A549 (cell line): ENCODE measurements around the gene TAF12. TPM values are rescaled to one million over a fixed set of nuclear protein-coding genes. Genes with fewer than 3 reads are reported as not detected.

Experiments
- ATAC-seq, 2 experiments: fragments of 200-7000 bp in 1 of 2; fragments of >200 bp in 1 of 2; cut with Nextera tagmentation in 1 of 2; cut with Tn5 transposase in 1 of 2; 3 replicates each; pipeline versions ENCODE4 v1.8.0 to v1.9.1; 2018 to 2020; ENCODE audit warnings: mild to moderate bottlenecking in 1 of 2, moderate library complexity in 1 of 2
- CTCF ChIA-PET: fragments of 300-600 bp; sonication (Branson Sonifier 250); formaldehyde crosslinking; extraction: SDS; loops from one replicate; lab custom pipeline; 2021; ENCODE audit warnings: antibody characterized with exemption, inconsistent platforms; lab: Yijun Ruan, JAX
- POLR2A ChIA-PET: fragments of 350-600 bp; formaldehyde crosslinking; extraction: SDS; loops from one replicate; lab custom pipeline; 2021; ENCODE audit warnings: antibody characterized with exemption, inconsistent platforms; lab: Yijun Ruan, JAX
- DNase-seq, 2 experiments: peaks; one replicate each; pipeline versions ENCODE4 v3.0.0 to v3.0.0-alpha.2; 2011 to 2016; ENCODE audit warnings: low read depth in 1 of 2, low spot score in 1 of 2
- FAIRE-seq: peaks from 2 replicates; lab custom pipeline; 2011; peaks lifted over from hg19 to GRCh38; lab: Jason Lieb, UNC
- H3K27ac ChIP-seq, 2 experiments: fragments of >200 bp; sonication (Bioruptor Twin); formaldehyde crosslinking; 3 replicates each; pipeline ENCODE4 v1.5.1; 2016 to 2017
- H3K4me1 ChIP-seq: fragments of >200 bp; sonication (Bioruptor Twin); formaldehyde crosslinking; 3 replicates; pipeline ENCODE4 v1.6.1; 2016
- H3K4me2 ChIP-seq: fragments of >200 bp; sonication (Bioruptor Twin); formaldehyde crosslinking; 3 replicates; pipeline ENCODE4 v1.6.1; 2016
- H3K4me3 ChIP-seq: fragments of >200 bp; sonication (Bioruptor Twin); formaldehyde crosslinking; 3 replicates; pipeline ENCODE4 v1.5.1; 2016
- H3K9me3 ChIP-seq: fragments of >200 bp; sonication (Bioruptor Twin); formaldehyde crosslinking; 3 replicates; pipeline ENCODE4 v1.6.1; 2016
- CTCF ChIP-seq: fragments of >200 bp; sonication (Bioruptor Twin); formaldehyde crosslinking; IDR thresholded peaks from 3 replicates; pipeline ENCODE4 v1.5.1; 2016
- EHMT2 ChIP-seq: fragments of 200-600 bp; sonication (generic); IDR thresholded peaks from 2 replicates; pipeline ENCODE4 v1.6.1; 2016; ENCODE audit warnings: antibody characterized with exemption, low read depth, mild to moderate bottlenecking, moderate library complexity
- EP300 ChIP-seq, 2 experiments: fragments of >200 bp; sonication (Bioruptor Twin); formaldehyde crosslinking; IDR thresholded peaks; 2 replicates in 1 of 2; 3 replicates in 1 of 2; pipeline ENCODE4 v1.6.1; 2016 to 2017
- FOXS1 ChIP-seq: fragments of 250-450 bp; sonication (Bioruptor Pico); IDR thresholded peaks from 2 replicates; pipeline ENCODE4 v1.5.0; 2020; ENCODE audit warnings: mild to moderate bottlenecking, moderate library complexity
- HEYL ChIP-seq: fragments of 250-450 bp; sonication (Bioruptor Pico); IDR thresholded peaks from 2 replicates; pipeline ENCODE4 v1.8.0; 2021; ENCODE audit warnings: mild to moderate bottlenecking, moderate library complexity
- JUN ChIP-seq, 2 experiments: fragments of >200 bp; sonication (Bioruptor Twin); formaldehyde crosslinking; IDR thresholded peaks; 2 replicates in 1 of 2; 3 replicates in 1 of 2; pipeline ENCODE4 v1.6.1; 2016 to 2017
- MAX ChIP-seq: IDR thresholded peaks from 2 replicates; pipeline ENCODE4 v1.6.1; 2012
- MYC ChIP-seq: IDR thresholded peaks from 2 replicates; pipeline ENCODE4 v1.6.1; 2012; ENCODE audit warnings: mild to moderate bottlenecking, inconsistent platforms, low read length, improper control_type of control experiment, borderline replicate concordance
- NR3C1 ChIP-seq: fragments of >200 bp; sonication (Bioruptor Twin); formaldehyde crosslinking; IDR thresholded peaks from 3 replicates; pipeline ENCODE4 v1.6.1; 2017
- PBX3 ChIP-seq: IDR thresholded peaks from 2 replicates; pipeline ENCODE4 v1.6.1; 2012
- RFX5 ChIP-seq: fragments of 450-650 bp; IDR thresholded peaks from 2 replicates; pipeline ENCODE4 v1.7.1; 2014; ENCODE audit warnings: antibody characterized with exemption, mild to moderate bottlenecking, moderate library complexity
- SREBF2 ChIP-seq: fragments of 450-650 bp; IDR thresholded peaks from 2 replicates; pipeline ENCODE4 v1.6.1; 2014; ENCODE audit warnings: mild to moderate bottlenecking, moderate library complexity
- TP53 ChIP-seq: fragments of 250-450 bp; sonication (Bioruptor Pico); IDR thresholded peaks from 2 replicates; pipeline ENCODE4 v1.5.0; 2021; ENCODE audit warnings: mild to moderate bottlenecking, moderate library complexity
- USF2 ChIP-seq: fragments of 450-650 bp; IDR thresholded peaks from 2 replicates; pipeline ENCODE4 v1.6.1; 2014; ENCODE audit warnings: antibody characterized with exemption
- ZC3H11A ChIP-seq: fragments of 450-650 bp; IDR thresholded peaks from 2 replicates; pipeline ENCODE4 v1.6.1; 2014; ENCODE audit warnings: antibody characterized with exemption, mild to moderate bottlenecking
- ZFP36 ChIP-seq: fragments of 450-650 bp; IDR thresholded peaks from 2 replicates; pipeline ENCODE4 v1.6.1; 2014; ENCODE audit warnings: borderline replicate concordance; ENCODE audit not compliant: partially characterized antibody
- ZSCAN20 ChIP-seq: fragments of 250-450 bp; sonication (Bioruptor Pico); IDR thresholded peaks from 2 replicates; pipeline ENCODE4 v1.8.0; 2022; ENCODE audit warnings: mild to moderate bottlenecking, moderate library complexity
- WGBS: methylation state at CpG from one replicate; pipeline ENCODE4 v1.1.6; 2017; ENCODE audit errors: missing lambda C conversion rate; 5-methylcytosine and 5-hydroxymethylcytosine counted together
- polyA plus RNA-seq, 4 experiments: library from polyadenylated mRNA; depleted of rRNA in 3 of 4; stranded (reverse); fragments of >200 nt; fragmentation: RNase III in 1 of 4; extraction: RNeasy Plus Mini Kit Qiagen cat#74134 plus additional on column Dnase treatment in 1 of 4; gene quantifications; 2 replicates in 3 of 4; 3 replicates in 1 of 4; pipeline ENCODE4 v1.2.3, GENCODE V29; 2011 to 2017

The TAF12 gene
- polyA plus RNA-seq, 2 of the 4 experiments (the other 2 are of a cell fraction): 15.8 to 38.3 TPM

GRCh38 chr1:28565726-28566125 is 77.1 kb downstream of the TAF12 start:
- ATAC-seq (no peak), DNase-seq (no peak), FAIRE-seq (no peak)
- POLR2A ChIA-PET: no interaction called here
- Histone ChIP-seq H3K9me3 (no peaks in the 10 kb centered on the region), H3K4me1 (no peaks in the 10 kb centered on the region), H3K27ac (no peak overlapping the region), H3K4me3 (no peak overlapping the region), H3K4me2 (no peak overlapping the region)
- 94% methylated on average over 6 of the region's 6 CpGs for WGBS
- CTCF ChIA-PET: interaction anchor here (1.3 to 1.5 kb wide), 2 partner anchors 36 to 207 kb away, joined by 3 to 4 read pairs; no protein-coding TSS in a partner anchor
- TF ChIP-seq ZC3H11A (no peak), MAX (no peak), JUN (IDR thresholded peaks at IDR 0.05) (no peak), ZSCAN20 (no peak), CTCF (no peak), MYC (no peak), TP53 (CRISPR knock-in tag) (no peak), PBX3 (no peak)

- ATAC-seq: no peak
- no peak overlapping the region for H3K4me3 ChIP-seq
- ChIA-PET POLR2A (no interaction called here), CTCF (interaction anchor here (0.6 to 2.3 kb wide), 3 partner anchors 10 to 207 kb away, joined by 3 to 7 read pairs (median 3); no protein-coding TSS in a partner anchor)
- H3K27ac ChIP-seq: no peak overlapping the region
- H3K4me1 ChIP-seq: no peaks in the 10 kb centered on the region
- TF ChIP-seq HEYL: no peak
- TF ChIP-seq USF2: no peak
- TF ChIP-seq MYC: no peak
- no peak for TF ChIP-seq RFX5
- no peak for TF ChIP-seq JUN (IDR thresholded peaks at IDR 0.05)
- no peak for TF ChIP-seq NR3C1
- no peak for TF ChIP-seq FOXS1 (CRISPR knock-in tag)
- no peak for TF ChIP-seq SREBF2
- TF ChIP-seq CTCF: no peak
- TF ChIP-seq EP300 (IDR thresholded peaks at IDR 0.05): no peak
- TF ChIP-seq ZFP36: no peak
- TF ChIP-seq EHMT2: no peak
- no peak for TF ChIP-seq PBX3
- DNase-seq: no peak
- no peak overlapping the region for H3K4me2 ChIP-seq
- FAIRE-seq: no peak
- no peaks in the 10 kb centered on the region for H3K9me3 ChIP-seq
- WGBS: 95% methylated on average over 7 of the region's 7 CpGs
Measured at GRCh38 chr1:28565040-28565439, 77.8 kb downstream of the TAF12 start.
